NCI-H146 (cell line): Measurements from ENCODE around the gene IFNGR2.
"Not testable (repeated sequence)": the region's sequence is repeated elsewhere in the genome, so short reads cannot be mapped to it uniquely, and the experiment has no call there.

Experiments used
- DNase-seq: peaks from one replicate; lab custom pipeline; 2025; lab: John Stamatoyannopoulos, UW

The IFNGR2 gene

DNA sequence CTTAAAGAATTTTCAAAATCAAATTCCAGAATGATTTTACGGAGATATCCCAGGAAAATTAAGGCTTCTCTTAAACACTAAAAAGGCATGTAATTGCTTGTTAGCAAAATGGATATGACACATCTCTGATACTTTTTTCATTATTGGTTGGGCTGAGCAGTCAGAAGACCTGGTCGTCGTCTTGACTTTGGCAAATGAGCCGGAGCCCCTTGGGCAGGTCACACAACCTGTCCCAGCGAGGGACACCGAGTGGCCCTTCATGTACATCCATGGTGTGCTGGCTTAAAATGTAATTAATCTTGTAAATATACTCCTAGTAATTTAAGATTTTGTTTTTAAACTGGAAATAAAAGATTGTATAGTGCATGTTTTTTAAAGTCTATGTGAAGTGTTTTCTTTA lies 33.9 kb downstream of the IFNGR2 start:
- no peak for DNase-seq

DNA sequence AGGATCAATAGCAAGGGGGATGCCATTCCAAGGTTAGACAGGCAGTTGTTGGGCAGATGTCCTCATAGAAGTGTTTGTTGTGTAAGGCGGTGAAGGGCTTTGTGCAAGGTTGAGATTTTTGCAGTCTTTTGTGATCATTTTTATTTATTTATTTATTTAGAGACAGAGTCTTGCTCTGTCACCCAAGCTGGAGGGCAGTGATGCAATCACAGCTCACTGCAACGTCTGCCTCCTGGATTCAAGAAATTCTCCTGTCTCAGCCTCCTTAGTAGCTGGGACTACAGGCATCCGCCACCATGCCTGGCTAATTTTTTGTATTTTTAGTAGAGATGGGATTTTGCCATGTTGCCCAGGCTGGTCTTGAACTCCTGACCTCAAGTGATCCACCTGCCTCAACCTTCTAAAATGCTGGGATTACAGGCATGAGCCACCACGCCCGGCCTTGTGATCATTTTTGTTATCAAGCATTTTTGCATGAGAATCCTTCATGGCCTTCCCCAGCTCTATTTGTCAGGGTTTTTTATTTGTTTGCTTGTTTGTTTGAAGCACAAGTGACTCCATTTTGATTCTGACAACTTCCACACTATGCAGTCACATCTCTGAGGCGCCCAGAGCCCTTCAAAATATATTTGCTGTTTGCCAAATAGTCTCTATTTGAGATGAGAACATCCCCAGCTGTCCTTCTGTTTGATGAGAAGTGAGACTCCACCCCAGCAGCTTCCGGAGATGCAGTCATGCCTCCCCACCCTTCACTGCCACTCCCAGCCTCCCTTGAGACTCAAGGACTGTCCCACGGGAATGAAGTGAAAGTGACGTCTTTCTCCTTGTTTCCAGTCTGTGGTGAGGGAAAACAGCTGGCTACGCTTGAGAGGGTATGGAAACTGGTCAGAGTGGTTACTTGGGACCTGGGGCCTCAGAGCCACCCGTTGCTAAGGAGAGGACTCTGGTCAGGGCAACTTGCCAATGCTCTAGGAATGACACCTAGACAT lies 38.6 kb downstream of the IFNGR2 start:
- peak; percentile 51 for DNase-seq

DNA sequence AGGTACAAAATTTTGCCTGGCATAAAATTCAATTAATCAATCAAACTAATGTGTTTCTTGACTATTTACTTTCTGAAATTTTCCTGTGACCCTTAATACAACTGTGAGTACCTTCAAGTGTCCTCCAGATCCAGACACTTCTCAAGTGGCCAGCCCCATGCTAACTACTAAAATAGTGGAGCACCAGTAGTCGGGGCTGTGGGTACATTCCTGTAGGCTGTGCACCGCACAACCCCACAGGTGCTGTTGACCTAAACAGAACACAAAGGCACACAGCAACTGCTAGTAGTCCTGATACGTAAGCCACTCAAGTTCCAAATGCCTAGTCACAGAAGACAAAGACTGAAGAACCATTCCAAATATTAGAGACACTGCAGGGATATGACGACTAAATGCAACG lies 40.0 kb downstream of the IFNGR2 start:
- no peak for DNase-seq

GRCh38 chr21:33444499-33444898 lies 41.3 kb downstream of the IFNGR2 start:
- DNase-seq = no peak

DNA sequence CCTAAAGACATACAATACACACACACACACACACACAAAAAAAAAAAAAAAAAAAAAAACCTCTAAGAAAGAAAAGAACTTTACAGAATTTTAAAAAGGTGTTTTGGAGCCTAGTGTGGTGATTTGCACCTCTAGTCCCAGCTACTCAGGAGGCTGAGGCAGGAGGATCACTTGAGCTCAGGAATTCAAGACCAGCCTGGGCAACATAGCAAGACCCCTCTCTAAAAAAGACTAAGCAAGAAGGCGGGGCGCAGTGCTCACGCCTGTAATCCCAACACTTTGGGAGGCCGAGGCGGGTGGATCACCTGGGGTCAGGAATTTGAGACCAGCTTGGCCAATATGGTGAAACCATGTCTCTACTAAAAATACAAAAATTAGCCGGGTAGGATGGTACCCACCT lies 43.4 kb downstream of the IFNGR2 start:
- DNase-seq = not testable (repeated sequence)

DNA sequence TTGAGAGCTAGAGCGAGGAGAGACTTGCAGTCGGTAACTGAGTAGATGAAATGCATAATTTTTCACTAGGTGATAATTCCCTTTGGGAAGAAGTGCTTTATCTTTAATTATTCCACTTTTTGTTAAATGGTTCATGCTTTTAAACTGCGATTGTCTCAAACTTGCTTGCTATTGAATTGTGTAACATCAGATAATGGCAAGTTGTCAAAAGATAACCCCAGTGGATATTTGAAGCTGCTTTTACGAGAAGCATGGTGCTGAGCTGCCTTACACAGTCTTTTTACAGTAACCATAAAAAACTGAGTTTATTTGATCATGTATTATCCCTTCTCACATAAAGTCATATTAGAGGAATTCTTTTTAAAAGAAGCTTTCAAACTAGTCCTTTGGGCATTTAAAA lies 46.4 kb downstream of the IFNGR2 start:
- DNase-seq = no peak

DNA sequence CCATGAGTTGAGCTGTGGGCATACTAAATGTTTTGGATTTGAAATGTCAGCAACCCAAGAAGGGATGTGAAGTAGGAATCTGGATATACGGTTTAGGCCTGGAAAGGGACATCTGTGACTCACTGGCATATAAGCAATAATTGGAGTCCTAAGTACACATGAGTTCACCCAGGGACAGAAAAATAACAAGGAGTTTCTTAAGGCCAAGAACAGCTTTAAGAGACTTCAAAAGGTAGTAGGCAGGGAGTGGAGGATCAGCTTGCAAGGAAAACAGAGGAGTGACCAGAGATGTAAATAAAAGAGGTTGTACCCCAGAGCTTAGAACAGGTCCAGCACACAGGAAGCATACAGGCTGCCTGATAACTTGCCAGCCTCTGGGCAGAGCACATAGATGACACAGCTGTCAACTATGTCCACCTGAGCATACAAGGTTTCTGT lies 48.4 kb downstream of the IFNGR2 start:
- peak; percentile 30 for DNase-seq

DNA sequence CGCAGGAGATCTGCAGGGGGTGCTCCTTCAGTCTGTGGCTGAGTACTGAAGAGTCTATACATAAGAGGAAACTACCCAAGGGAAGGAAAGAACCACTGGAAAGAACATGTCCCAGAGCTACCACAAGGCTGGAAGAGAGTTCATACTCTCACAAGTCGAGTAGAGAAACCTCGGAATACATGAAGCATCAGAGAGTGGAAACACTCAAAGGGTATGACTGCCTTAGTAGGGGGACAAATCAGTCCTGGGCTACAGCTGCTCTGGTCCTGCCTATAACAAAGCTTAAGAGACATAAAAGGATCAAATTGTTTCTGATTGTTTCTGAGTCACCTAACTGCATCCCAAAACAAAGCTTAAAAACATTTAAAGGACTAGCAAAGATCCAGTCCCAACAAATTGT lies 49.1 kb downstream of the IFNGR2 start:
- no peak for DNase-seq

DNA sequence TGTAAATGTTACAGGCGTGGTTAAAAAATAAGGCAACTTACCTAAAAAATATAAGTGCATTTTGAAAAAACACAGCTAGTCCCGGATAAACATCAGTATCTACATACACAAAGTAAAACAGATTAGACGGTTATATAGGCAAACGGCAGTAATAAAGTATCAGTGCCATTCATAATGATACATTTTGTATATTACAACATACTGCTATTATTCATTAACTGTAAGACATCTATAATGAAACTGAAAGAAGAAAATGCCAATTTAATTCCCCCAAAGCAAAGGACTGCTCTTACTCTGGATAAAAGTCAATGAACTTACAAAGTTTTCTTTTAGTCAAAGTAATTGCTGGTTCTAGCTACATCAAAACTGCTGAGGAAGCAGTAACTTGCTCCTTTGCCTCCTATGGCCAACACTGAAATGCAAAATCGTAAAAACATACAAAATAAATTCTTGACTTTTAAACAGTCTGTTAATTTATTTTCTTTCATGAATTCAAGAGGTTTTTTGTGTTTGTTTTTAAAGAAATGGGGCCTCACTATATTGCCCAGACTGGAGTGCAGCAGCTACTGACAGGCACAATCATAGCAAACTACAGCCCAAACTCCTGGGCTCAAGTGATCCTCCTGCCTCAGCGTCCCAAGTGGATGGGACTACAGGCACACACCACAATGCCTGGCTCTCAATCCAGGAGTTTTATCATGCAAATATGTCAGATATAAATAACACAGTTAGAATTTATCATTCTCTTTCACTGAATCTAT lies 52.7 kb downstream of the IFNGR2 start:
- DNase-seq = no peak

GRCh38 chr21:33458861-33459260 lies 55.6 kb downstream of the IFNGR2 start:
- DNase-seq = no peak

GRCh38 chr21:33461538-33462250 lies 58.5 kb downstream of the IFNGR2 start:
- no peak for DNase-seq

- not testable (repeated sequence) for DNase-seq
Measured at GRCh38 chr21:33469183-33469582, 66.0 kb downstream of the IFNGR2 start.

- no peak for DNase-seq
Measured at GRCh38 chr21:33470701-33471100, 67.5 kb downstream of the IFNGR2 start.

GRCh38 chr21:33473344-33473743 lies 70.1 kb downstream of the IFNGR2 start:
- DNase-seq = no peak

GRCh38 chr21:33477066-33477465 lies 73.9 kb downstream of the IFNGR2 start:
- DNase-seq = no peak

- DNase-seq = no peak
Measured at GRCh38 chr21:33478182-33478581, 75.0 kb downstream of the IFNGR2 start.

DNA sequence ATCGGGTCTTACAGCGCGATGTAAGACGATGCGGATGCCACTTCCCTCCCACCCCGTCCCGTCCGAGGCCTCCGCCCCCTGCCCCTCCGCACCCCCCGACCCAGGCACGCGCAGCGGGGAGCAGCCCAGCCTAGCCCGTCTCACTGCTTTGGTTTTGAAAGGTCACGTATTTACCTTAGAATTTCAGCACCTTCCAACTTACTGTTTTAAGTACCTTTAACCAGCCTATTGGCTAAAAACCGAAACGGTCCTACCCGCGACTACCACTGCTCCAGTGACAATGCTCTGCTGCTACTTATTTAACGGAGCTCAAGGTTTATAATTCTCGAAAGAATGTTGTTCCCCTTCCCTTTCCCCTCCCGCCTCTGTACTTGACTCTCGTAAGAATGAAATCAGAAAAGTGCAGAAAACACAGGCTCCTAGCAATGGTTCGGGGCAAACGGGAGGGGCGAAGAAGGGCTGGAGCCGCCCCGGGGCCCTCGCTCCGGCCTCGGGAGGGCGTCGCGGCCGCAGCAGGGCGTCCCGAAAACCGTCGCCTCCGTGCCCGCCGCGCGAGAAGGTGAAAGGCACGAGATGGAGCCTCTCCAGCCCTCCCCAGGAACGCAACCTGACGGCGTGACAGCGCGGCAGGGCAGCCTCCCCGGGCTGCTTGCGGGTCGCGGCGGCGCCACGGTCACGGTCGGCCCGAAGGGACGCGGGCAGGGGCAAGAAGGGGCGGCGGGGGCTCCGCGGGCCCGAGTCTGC lies 75.9 kb downstream of the IFNGR2 start:
- DNase-seq = peak; percentile 7

DNA sequence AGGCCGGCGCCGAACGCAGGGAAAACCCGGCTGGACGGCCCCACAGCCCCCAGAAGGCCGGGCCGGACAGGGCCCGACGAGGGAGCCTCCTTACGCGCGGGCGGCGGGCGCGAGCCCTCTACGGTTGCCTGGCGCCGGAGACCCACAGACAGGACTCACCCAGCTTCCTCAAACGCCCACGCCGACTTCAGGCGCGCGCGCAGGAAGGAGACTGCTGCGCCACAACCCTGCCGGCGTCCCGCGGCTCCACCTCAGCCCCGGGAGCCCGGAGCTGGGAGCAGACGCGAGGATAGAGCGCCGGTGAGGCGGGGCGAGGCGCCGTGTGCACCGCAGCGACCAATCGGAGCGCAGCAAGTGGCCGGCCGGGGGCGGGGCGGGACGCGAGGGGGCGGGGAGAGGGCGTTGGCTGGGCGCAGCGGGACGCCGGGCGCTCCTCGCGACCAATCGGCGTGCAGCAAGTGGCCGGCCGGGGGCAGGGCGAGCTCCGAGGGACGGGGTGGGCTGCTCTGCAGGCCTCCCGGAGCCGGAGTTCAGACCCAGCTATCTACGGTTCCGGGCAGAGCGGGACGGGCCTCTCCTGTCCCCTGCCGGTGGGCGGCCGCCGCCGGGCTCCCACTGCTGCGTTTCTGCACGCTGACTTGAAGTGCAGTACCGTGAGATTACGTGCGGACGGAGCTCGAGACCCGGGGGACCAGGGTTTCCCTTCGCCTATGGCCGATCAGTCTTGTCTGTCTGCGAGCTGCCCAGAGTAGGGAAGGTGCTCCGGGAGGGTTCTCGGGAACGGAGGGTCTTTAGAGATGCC lies 76.7 kb downstream of the IFNGR2 start, which contains the start of gene TMEM50B:
Gene TMEM50B (minus strand): TSS at position 296 of the 802 bp plus-strand sequence. CDS start 11,089 bp downstream, outside the sequence.
- peak; percentile 87 for DNase-seq

GRCh38 chr21:33480481-33481103 lies 77.4 kb downstream of the IFNGR2 start:
- DNase-seq = no peak

GRCh38 chr21:33481314-33481943 lies 78.2 kb downstream of the IFNGR2 start:
- DNase-seq = no peak
